Measurements from ENCODE around the gene DDX20.

GRCh38 chr1:111731956-111732355 is 23.7 kb upstream of the DDX20 start:
- no peak for TF ChIP-seq POLR2A (IDR thresholded peaks at IDR 0.05; ENCODE audit: low read length)
- no peak for TF ChIP-seq GATA1 (IDR thresholded peaks at IDR 0.05; ENCODE audit: low read depth, low read length)

Data from erythroblast (primary cell).